Effector memory CD4-positive, alpha-beta T cell (primary cell): ENCODE data around the gene UVRAG.

Experiments used
- DNase-seq, 3 donors: peaks; one replicate each; pipeline ENCODE4 v3.0.0-alpha.2; 2020
- H3K27ac ChIP-seq: 2 replicates; pipeline ENCODE4 v1.7.0; 2013; ENCODE audit warnings: mild to moderate bottlenecking, low read length, moderate library complexity; ENCODE audit not compliant: insufficient read depth, poor library complexity, severe bottlenecking
- H3K27me3 ChIP-seq: replicated peaks from 2 replicates; pipeline ENCODE4 v1.7.0; 2013; ENCODE audit warnings: mild to moderate bottlenecking, low read length; ENCODE audit not compliant: insufficient read depth, control insufficient read depth, poor library complexity, severe bottlenecking
- H3K36me3 ChIP-seq: 2 replicates; pipeline ENCODE4 v1.7.0; 2013; ENCODE audit warnings: mild to moderate bottlenecking, low read length, moderate library complexity; ENCODE audit not compliant: control insufficient read depth, insufficient read depth
- H3K4me1 ChIP-seq: 2 replicates; pipeline ENCODE4 v1.7.0; 2013; ENCODE audit warnings: low read length, mild to moderate bottlenecking; ENCODE audit not compliant: control insufficient read depth, insufficient read depth, poor library complexity, severe bottlenecking
- H3K4me3 ChIP-seq: 2 replicates; pipeline ENCODE4 v1.7.0; 2013; ENCODE audit warnings: low read length, low read depth, mild to moderate bottlenecking; ENCODE audit not compliant: insufficient read depth, poor library complexity, severe bottlenecking
- H3K9me3 ChIP-seq: 2 replicates; pipeline ENCODE4 v1.7.0; 2013; ENCODE audit warnings: mild to moderate bottlenecking, low read length, moderate library complexity; ENCODE audit not compliant: control insufficient read depth

Gene UVRAG

DNA sequence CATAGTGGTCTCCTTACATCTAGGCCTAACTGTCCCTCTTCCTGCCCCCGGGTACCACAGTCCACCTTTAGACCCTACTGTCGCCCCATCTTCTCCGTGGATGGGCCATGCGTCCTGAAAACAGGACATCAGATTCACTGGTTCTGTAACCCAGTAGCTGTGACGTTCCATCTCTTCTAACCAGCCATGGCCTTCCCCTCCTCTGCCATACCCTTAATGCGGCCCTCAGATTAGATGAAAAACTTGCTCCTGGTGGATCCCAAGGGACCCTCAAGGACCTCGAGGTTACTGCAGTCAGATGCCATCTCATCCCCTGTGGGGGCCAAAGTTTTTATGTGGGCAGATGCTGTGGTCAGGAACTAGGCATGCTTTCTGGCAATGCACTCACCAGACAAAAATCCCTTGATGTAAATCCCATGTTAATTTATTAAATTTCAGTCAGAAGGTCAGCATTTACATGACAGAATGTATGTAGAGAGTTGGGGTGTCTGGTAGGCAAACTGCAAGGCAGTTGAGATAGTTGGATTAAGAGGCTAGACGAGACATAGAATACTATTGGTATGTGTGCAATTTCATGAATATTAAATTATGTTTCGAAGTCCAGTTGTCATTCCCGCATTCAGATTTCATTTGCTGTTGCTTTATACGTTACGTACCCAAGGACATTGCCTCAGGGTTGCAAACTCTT, 327.0 kb downstream of the UVRAG start:
- DNase-seq: no peak
- Histone ChIP-seq H3K27me3 (no peaks in the 10 kb centered on the region), H3K9me3 (no peaks in the 10 kb centered on the region), H3K36me3 (peaks cover 11% of the 10 kb centered on the region), H3K27ac (no peak overlapping the region), H3K4me1 (no peaks in the 10 kb centered on the region), H3K4me3 (no peak overlapping the region)

DNA sequence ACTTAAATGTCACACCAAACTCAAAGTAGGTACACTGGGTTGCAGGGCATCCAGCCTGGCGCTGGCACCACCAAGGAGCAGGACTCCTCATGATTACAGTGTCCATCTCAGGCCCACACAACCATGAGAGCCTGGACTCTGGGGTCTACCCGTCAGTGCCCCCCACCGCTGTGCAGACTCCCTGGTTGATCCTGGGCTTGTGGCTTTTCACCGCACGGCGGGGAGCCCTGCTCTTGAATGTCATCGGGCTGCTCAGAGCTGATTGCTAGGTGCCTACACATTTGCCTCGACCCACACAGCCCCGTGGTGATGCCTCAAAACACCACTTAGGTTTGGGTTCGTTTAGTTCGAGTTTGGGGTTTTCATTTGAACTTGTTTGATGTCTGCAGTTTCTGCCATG, 328.3 kb downstream of the UVRAG start:
- no peaks in the 10 kb centered on the region for H3K4me1 ChIP-seq
- no peak overlapping the region for H3K27ac ChIP-seq
- DNase-seq: no peak
- peaks cover 11% of the 10 kb centered on the region for H3K36me3 ChIP-seq
- H3K27me3 ChIP-seq: no peaks in the 10 kb centered on the region
- no peak overlapping the region for H3K4me3 ChIP-seq
- H3K9me3 ChIP-seq: no peaks in the 10 kb centered on the region

DNA sequence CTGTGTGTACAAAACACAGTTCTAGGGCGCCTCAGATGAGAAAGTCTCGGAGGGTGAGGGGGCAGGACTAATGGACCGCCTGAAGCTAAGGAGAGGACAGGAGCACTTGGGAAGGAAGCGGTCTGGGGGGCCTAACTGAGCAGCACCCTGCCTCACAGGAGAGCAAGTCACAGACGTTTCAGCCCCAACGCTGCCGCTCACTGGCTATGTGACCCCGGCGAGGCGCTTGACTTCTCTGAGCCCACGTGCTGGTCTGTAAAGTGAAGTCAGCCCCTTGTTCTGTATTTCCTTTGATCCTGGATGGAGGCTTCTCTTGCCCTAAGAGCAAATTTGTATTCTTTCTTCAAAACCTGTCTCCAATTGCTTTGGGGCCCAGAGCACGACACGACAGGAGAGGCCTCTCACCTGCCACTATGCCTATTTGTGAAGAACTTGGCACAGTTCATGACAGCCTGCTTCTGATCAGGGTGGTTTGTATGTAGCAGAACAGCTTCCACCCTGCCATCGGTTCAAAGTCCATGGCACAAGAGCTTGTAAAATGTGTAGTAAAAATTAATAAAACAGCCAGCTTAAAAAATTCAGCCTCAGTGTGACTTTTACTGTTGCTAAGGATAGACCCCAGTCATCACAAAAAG, 332.2 kb downstream of the UVRAG start:
- DNase-seq: no peak
- Histone ChIP-seq H3K27me3 (no peaks in the 10 kb centered on the region), H3K4me3 (no peak overlapping the region), H3K9me3 (no peaks in the 10 kb centered on the region), H3K36me3 (no peaks in the 10 kb centered on the region), H3K27ac (no peak overlapping the region), H3K4me1 (no peaks in the 10 kb centered on the region)

DNA sequence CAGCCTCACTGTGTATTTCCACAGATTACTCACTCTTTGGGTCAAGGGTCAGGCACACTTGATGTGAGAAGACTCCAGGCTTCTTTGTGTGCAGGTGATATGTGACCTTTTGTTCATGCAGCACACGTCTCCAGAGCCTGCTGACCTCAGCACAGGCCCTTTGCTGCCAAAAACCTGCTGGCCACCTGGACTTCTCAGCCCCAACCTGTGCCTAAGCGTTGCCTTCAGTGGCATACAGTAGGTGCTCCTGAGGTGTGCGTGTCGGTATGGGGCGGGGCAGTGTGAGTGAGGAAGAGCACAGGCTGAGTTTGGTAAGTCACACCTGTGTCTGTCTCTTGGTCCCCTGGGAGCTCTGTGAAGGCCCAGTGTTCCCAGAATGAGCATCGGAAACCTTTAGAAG, 333.2 kb downstream of the UVRAG start:
- Histone ChIP-seq H3K9me3 (no peaks in the 10 kb centered on the region), H3K36me3 (no peaks in the 10 kb centered on the region), H3K27ac (no peak overlapping the region), H3K4me1 (no peaks in the 10 kb centered on the region), H3K27me3 (no peaks in the 10 kb centered on the region), H3K4me3 (no peak overlapping the region)
- no peak for DNase-seq

DNA sequence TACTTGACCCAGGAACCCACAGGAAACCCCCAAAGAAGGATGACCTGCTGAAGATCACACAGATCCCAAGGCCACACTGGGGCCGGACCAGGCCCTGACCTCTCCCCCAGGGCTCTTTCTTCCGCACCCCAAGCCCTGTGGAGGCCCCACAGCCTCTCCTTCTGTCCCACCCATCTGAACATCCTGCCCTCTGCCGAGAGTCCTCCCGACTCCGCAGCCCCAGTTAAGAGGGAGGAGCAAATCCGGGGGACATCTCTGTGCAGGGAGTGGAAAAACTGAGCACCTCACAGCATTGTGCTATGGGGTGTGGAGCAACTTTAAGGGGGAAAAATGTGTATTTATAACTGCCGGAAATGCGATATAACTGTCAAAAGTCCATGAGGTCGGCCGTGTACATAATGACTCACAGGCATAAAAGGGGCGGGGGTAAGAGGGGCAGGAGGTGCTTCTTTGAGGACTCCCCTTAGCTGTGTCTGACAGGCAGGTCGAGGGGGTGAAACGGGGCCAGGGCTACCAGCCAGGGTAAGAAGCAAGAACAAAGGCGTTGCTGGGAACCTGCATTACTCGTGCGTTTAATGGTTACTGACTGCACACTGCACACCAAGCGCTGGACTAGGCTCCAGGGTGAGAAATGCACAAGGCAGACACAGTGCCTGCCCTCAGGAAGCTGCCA, 334.1 kb downstream of the UVRAG start:
- Histone ChIP-seq H3K36me3 (no peaks in the 10 kb centered on the region), H3K4me1 (no peaks in the 10 kb centered on the region), H3K4me3 (no peak overlapping the region), H3K27ac (no peak overlapping the region), H3K27me3 (no peaks in the 10 kb centered on the region), H3K9me3 (no peaks in the 10 kb centered on the region)
- no peak for DNase-seq

DNA sequence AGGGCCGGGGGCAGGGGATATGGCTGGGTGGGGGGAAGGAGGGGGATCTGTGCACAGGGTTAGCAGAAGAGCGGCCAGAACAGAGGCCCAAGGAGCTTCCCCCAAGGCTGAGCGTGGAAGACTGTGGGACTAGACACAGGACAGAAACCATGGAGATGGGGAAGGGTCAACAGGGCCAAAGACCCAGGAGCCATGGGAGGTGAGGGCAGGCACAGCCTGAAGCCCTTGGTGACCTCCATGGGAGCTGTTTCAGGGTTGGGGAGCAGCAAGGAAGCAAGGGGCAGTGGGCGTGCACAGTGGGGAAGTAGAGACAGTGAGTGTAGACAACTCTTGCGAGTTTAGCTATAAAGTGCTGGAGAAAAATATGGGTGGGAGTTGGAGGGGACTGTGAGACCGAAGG, 334.7 kb downstream of the UVRAG start:
- Histone ChIP-seq H3K4me1 (no peaks in the 10 kb centered on the region), H3K9me3 (no peaks in the 10 kb centered on the region), H3K36me3 (no peaks in the 10 kb centered on the region), H3K4me3 (no peak overlapping the region), H3K27me3 (no peaks in the 10 kb centered on the region), H3K27ac (no peak overlapping the region)
- no peak for DNase-seq

DNA sequence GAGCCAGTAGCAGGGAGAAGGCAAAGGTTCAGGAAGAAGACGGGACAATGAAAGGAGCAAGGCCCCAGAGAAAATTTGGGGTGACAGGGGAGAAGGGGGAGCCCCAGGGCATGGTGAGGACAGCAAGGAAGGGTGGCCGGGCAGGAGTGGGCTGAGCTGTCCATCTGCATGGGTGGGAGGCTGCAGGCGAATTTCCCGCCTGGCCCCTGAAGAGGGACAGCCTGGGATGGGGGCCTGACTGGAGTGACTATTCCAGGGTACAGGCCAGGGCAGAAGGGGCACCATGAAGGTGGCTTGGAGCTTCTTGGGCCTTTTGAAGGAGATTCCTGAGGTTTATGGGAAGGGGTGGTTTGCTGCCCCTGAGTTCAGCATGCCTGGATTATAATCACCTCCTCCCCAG, 335.1 kb downstream of the UVRAG start:
- H3K36me3 ChIP-seq: no peaks in the 10 kb centered on the region
- no peak overlapping the region for H3K4me3 ChIP-seq
- H3K4me1 ChIP-seq: no peaks in the 10 kb centered on the region
- no peak for DNase-seq
- H3K27ac ChIP-seq: no peak overlapping the region
- no peaks in the 10 kb centered on the region for H3K27me3 ChIP-seq
- no peaks in the 10 kb centered on the region for H3K9me3 ChIP-seq

DNA sequence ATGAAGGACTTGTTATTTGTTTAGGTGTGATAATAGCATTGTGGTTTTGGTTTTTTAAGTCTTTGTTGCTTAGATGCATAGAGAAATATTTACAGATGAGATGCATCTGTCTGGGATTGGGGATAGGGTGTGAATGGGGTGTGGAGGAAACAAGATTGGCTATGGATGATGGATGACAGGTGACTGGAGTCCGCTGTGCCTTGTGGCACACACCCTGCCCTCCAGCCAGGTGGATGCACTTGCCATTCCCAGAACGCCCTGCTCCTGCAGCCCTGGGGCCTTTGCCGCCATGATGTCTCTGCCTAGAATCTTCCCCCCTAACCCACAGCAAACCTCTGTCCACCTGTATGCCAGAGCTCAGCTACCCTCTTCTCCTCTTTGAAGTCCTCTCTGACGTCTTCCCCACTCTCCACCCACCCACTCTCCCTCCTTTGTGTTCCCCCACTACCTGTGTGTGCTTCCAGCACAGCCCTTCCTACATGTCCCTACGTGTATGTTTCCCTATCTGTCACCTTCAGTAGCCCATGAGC, 336.6 kb downstream of the UVRAG start:
- H3K4me3 ChIP-seq: no peak overlapping the region
- no peaks in the 10 kb centered on the region for H3K9me3 ChIP-seq
- H3K4me1 ChIP-seq: no peaks in the 10 kb centered on the region
- no peak for DNase-seq
- no peaks in the 10 kb centered on the region for H3K27me3 ChIP-seq
- no peak overlapping the region for H3K27ac ChIP-seq
- no peaks in the 10 kb centered on the region for H3K36me3 ChIP-seq

DNA sequence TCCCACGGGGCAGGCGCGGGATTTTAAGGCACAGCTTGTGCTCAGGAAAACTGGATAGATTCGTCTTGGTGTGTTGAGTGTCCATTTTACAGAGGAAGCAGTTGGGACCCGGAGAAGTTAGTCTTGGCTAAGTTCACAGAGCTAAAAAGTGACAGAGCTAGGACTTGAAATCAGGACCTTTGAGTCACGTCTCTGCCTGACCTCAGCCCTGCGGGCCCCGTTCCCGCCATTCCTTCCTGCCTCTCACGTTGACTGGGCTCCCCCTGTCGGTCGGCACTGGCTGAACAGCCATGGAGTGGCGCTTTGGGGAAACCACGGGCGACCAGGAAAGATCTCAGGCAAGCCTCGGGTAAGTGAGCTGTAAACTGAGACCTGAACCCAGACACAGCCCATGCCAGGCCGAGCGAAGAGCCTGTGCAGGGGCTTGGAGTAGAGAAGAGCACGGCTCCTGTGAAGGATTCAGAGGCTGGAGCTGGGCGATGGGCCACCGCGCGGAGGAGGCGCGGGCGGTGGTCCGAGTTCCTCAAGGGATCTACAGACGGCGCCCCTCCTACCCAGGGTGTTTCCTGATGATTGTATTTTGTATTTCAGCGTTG, 337.2 kb downstream of the UVRAG start:
- Histone ChIP-seq H3K27me3 (no peaks in the 10 kb centered on the region), H3K4me1 (no peaks in the 10 kb centered on the region), H3K27ac (no peak overlapping the region), H3K4me3 (peak overlapping the region; percentile 40), H3K9me3 (no peaks in the 10 kb centered on the region), H3K36me3 (no peaks in the 10 kb centered on the region)
- DNase-seq: peak; percentile 49 to 61 (median 54)
